GM13976 (cell line): ENCODE data around the gene NME1.

Source experiments
- DNase-seq: peaks from one replicate; pipeline ENCODE4 v3.0.0; 2012; ENCODE audit warnings: low spot score
- in situ Hi-C: fragments of 300-500 bp; cut with MboI; formaldehyde crosslinking; loops from one replicate; pipeline ENCODE4 v1.12.0; 2022; ENCODE audit warnings: low sequenced_read_pairs, mixed read lengths, inconsistent platforms; ENCODE audit not compliant: unreplicated experiment
- TF ChIP-seq, protein P1 (sequence below): IDR thresholded peaks from 2 replicates; pipeline ENCODE4 v1.5.1; 2012; ENCODE audit warnings: borderline replicate concordance, mild to moderate bottlenecking; ENCODE audit not compliant: insufficient read depth; ENCODE audit errors: extremely low read depth, missing control alignments, control extremely low read depth

NME1 gene

DNA sequence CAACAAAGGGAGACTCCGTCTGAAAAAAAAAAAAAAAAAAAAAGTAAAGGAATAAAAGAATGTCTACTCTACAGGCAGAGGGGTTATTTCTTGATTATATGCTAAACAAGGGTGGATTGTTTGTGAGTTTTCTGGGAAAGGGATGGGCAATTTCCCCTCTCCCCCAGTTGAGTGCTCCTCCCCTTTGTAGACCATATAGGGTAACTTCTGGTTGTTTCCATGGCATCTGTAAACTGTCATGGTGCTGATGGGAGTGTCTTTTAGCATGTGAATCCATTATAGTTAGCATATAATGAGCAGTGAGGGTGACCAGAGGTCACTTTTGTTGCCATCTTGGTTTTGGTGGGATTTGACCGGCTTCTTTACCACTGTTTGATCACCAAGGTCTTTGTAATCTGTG, 4.2 kb upstream of the NME1 start:
- no peak for DNase-seq
- TF ChIP-seq, protein P1, sequence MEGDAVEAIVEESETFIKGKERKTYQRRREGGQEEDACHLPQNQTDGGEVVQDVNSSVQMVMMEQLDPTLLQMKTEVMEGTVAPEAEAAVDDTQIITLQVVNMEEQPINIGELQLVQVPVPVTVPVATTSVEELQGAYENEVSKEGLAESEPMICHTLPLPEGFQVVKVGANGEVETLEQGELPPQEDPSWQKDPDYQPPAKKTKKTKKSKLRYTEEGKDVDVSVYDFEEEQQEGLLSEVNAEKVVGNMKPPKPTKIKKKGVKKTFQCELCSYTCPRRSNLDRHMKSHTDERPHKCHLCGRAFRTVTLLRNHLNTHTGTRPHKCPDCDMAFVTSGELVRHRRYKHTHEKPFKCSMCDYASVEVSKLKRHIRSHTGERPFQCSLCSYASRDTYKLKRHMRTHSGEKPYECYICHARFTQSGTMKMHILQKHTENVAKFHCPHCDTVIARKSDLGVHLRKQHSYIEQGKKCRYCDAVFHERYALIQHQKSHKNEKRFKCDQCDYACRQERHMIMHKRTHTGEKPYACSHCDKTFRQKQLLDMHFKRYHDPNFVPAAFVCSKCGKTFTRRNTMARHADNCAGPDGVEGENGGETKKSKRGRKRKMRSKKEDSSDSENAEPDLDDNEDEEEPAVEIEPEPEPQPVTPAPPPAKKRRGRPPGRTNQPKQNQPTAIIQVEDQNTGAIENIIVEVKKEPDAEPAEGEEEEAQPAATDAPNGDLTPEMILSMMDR: no peak
- in situ Hi-C loops: no loop called here

DNA sequence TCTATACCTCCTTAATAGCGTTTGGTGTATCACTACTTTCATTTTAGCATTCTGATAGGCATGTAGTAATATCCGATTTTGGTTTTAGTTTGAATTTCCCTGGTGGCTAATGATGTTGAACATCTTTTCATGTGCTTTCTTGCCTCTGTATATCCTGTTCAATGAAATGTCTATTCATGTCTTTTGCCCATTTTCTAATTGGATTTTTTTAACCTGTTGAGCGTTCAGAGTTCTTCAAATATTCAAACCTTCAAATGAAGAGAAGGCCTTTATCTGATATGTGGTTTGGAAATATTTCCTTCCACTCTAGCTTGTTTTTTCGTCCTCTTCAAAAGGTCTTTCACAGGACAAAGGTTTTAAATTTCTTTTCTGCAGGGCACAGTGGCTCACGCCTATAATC, 2.4 kb upstream of the NME1 start:
- no peak for DNase-seq
- TF ChIP-seq, protein P1: no peak
- in situ Hi-C loops: loop anchor here (5.0 kb wide), 1 partner anchor 149 kb away; no protein-coding TSS in a partner anchor

DNA sequence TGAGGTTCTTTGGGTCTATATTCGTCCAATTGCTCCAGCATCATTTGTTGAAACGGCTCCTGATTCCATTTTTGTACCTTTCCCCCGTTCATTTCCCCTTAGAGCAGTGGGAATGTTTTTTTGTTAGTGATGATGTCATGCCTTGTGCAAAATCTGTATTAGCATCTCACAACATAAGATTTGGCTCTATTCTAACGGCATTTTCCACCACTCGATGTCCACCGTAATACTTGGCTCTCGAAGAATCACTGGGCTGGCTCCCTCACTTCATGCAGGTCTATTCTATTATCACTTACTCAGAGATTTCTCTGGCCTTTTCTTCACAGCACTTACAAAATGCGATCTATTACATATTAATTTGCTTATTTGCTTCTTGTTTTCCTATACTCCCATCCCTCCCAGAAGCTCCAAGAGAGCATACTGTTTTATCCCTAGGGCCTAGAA, 571 bp upstream of the NME1 start:
- peak; percentile 30 for DNase-seq
- in situ Hi-C loops: loop anchor here (5.0 kb wide), 1 partner anchor 150 kb away; no protein-coding TSS in a partner anchor

DNA sequence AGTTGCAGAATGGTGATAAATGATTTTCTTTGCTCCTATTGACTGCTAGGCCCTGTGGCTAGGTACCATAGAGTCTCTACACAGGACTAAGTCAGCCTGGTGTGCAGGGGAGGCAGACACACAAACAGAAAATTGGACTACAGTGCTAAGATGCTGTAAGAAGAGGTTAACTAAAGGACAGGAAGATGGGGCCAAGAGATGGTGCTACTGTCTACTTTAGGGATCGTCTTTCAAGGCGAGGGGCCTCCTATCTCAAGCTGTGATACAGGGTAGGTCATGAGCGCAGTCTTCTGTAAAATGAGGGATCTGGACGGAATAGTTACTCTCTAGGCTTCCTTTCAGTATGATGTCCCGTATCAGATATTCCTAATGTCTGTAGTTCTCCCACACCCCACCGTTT, 817 bp downstream of the NME1 start:
- DNase-seq: no peak
- in situ Hi-C loops: loop anchor here (5.0 kb wide), 1 partner anchor 152 kb away; no protein-coding TSS in a partner anchor
- TF ChIP-seq, protein P1: no peak

More for the DNA sequence above, 571 bp upstream of the NME1 start:
- TF ChIP-seq, protein P1: no peak

DNA sequence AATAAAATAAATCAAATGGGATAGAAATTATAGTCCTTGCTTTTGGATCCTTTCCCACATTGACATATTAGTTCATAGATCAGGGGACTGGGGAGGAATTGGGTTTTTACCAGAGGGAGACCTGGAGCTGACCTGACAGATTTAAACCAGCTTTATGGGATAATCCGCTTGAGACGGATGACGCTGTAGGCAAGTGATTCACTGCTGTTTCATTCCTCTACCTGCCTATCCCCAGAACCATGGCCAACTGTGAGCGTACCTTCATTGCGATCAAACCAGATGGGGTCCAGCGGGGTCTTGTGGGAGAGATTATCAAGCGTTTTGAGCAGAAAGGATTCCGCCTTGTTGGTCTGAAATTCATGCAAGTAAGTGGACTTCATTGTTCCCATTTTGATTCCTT, 2.1 kb downstream of the NME1 start:
- DNase-seq: no peak
- TF ChIP-seq, protein P1: no peak
- in situ Hi-C loops: no loop called here

DNA sequence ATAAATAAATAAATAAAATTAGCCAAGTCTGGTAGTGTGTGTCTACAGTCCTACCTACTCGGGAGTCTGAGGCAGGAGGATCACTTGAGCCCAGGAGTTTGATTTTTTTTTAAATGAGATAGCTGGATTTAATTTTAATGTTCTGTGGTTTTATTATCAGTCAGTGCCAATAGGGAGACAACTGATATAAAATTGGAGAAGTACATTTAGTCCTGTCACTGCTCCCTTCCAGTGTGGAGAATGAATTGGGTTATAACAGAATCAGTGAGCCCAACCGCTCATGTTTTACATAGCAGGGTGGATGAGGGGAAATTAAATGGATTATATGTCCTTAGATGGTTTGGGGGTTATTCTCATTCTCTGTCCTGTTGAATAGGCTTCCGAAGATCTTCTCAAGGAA, 6.2 kb downstream of the NME1 start:
- TF ChIP-seq, protein P1: no peak
- in situ Hi-C loops: no loop called here

DNA sequence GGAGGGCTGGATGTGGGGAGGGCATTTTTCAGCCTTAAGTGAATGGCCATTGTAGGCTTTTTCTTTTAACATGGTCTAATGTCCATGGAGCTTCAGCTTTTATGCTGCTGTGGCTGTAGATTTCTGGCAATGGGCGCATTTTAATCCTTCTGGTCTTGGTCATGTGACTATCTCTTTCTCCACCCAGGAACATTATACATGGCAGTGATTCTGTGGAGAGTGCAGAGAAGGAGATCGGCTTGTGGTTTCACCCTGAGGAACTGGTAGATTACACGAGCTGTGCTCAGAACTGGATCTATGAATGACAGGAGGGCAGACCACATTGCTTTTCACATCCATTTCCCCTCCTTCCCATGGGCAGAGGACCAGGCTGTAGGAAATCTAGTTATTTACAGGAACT, 8.2 kb downstream of the NME1 start:
- in situ Hi-C loops: no loop called here
- DNase-seq: no peak
- TF ChIP-seq, protein P1: no peak

More for the DNA sequence above, 6.2 kb downstream of the NME1 start:
- DNase-seq: no peak
